Subcutaneous abdominal adipose tissue (tissue), 5 donors: Measurements from ENCODE around the gene TSPAN4.

Experiments used
- H3K27ac ChIP-seq: one replicate; pipeline ENCODE4 v1.7.0; 2013; ENCODE audit warnings: low read depth, mild to moderate bottlenecking, inconsistent platforms, low read length, moderate library complexity
- H3K27me3 ChIP-seq, 5 donors: one replicate each; pipeline ENCODE4 v1.7.0; 2013; ENCODE audit warnings: low read length in 5 of 5, inconsistent platforms in 1 of 5; ENCODE audit not compliant: control insufficient read depth in 5 of 5, insufficient read depth in 4 of 5
- H3K36me3 ChIP-seq, 5 donors: one replicate each; pipeline ENCODE4 v1.7.0; 2013; ENCODE audit warnings: low read length in 5 of 5; ENCODE audit not compliant: control insufficient read depth in 5 of 5, insufficient read depth in 5 of 5
- H3K4me1 ChIP-seq, 5 donors: one replicate each; pipeline ENCODE4 v1.7.0; 2013; ENCODE audit warnings: low read length in 5 of 5, mild to moderate bottlenecking in 3 of 5, moderate library complexity in 1 of 5; ENCODE audit not compliant: control insufficient read depth in 5 of 5, insufficient read depth in 5 of 5
- H3K4me3 ChIP-seq, 5 donors: one replicate each; pipeline ENCODE4 v1.7.0; 2013; ENCODE audit warnings: low read length in 5 of 5, low read depth in 1 of 5
- H3K9ac ChIP-seq, 5 donors: one replicate each; pipeline ENCODE4 v1.7.0; 2013; ENCODE audit warnings: low read length in 5 of 5, mild to moderate bottlenecking in 4 of 5, moderate library complexity in 3 of 5
- H3K9me3 ChIP-seq, 5 donors: one replicate each; pipeline ENCODE4 v1.7.0; 2013; ENCODE audit warnings: low read length in 5 of 5; ENCODE audit not compliant: control insufficient read depth in 5 of 5
- donor health status: healthy.
- donor health status: healthy.
- donor health status: healthy.
- donor health status: healthy.
- donor health status: healthy.

The TSPAN4 gene

GRCh38 chr11:858762-859339, 16.2 kb downstream of the TSPAN4 start:
- no peak overlapping the region for H3K4me3 ChIP-seq
- no peak overlapping the region for H3K27ac ChIP-seq
- H3K4me1 ChIP-seq = peaks cover 12 to 56% (median 49%) of the 10 kb centered on the region in 5 donors
- H3K36me3 ChIP-seq = peaks cover 0 to 56% (median 36%) of the 10 kb centered on the region in 5 donors
- H3K9ac ChIP-seq = no peak overlapping the region
- peaks cover 0 to 2% (median 0%) of the 10 kb centered on the region in 5 donors for H3K27me3 ChIP-seq
- H3K9me3 ChIP-seq = no peaks in the 10 kb centered on the region

GRCh38 chr11:859394-860131, 16.9 kb downstream of the TSPAN4 start:
- H3K36me3 ChIP-seq = peaks cover 0 to 59% (median 41%) of the 10 kb centered on the region in 5 donors
- H3K9ac ChIP-seq = peak overlapping the region in 1 of 5 donors; percentile 41
- H3K9me3 ChIP-seq = no peaks in the 10 kb centered on the region
- peaks cover 12 to 53% (median 46%) of the 10 kb centered on the region in 5 donors for H3K4me1 ChIP-seq
- H3K27ac ChIP-seq = no peak overlapping the region
- H3K27me3 ChIP-seq = peaks cover 0 to 2% (median 0%) of the 10 kb centered on the region in 5 donors
- peak overlapping the region in 2 of 5 donors; percentile 3 to 14 for H3K4me3 ChIP-seq

- Histone ChIP-seq H3K4me1 (peaks cover 12 to 45% (median 41%) of the 10 kb centered on the region in 5 donors), H3K9ac (peak overlapping the region in 1 of 5 donors; percentile 56), H3K9me3 (no peaks in the 10 kb centered on the region), H3K27me3 (peaks cover 0 to 2% (median 0%) of the 10 kb centered on the region in 5 donors), H3K36me3 (peaks cover 0 to 59% (median 45%) of the 10 kb centered on the region in 5 donors), H3K4me3 (peak overlapping the region in 2 of 5 donors; percentile 3 to 14), H3K27ac (no peak overlapping the region)
Measured at GRCh38 chr11:860234-861104, 17.8 kb downstream of the TSPAN4 start.

- Histone ChIP-seq H3K4me3 (no peak overlapping the region), H3K36me3 (peaks cover 0 to 60% (median 50%) of the 10 kb centered on the region in 5 donors), H3K27me3 (peaks cover 0 to 2% (median 0%) of the 10 kb centered on the region in 5 donors), H3K9me3 (no peaks in the 10 kb centered on the region), H3K9ac (no peak overlapping the region), H3K27ac (no peak overlapping the region), H3K4me1 (peaks cover 12 to 44% (median 40%) of the 10 kb centered on the region in 5 donors)
Measured at GRCh38 chr11:861105-861479, 18.4 kb downstream of the TSPAN4 start.

- H3K9me3 ChIP-seq = no peaks in the 10 kb centered on the region
- no peak overlapping the region for H3K4me3 ChIP-seq
- H3K4me1 ChIP-seq = peaks cover 9 to 34% (median 29%) of the 10 kb centered on the region in 5 donors
- H3K27me3 ChIP-seq = peaks cover 0 to 2% (median 0%) of the 10 kb centered on the region in 5 donors
- no peak overlapping the region for H3K9ac ChIP-seq
- H3K36me3 ChIP-seq = peaks cover 0 to 69% (median 54%) of the 10 kb centered on the region in 5 donors
- no peak overlapping the region for H3K27ac ChIP-seq
Measured at GRCh38 chr11:862081-862661, 19.5 kb downstream of the TSPAN4 start.

- no peak overlapping the region for H3K4me3 ChIP-seq
- peaks cover 0 to 2% (median 0%) of the 10 kb centered on the region in 5 donors for H3K27me3 ChIP-seq
- no peak overlapping the region for H3K9ac ChIP-seq
- peaks cover 0 to 68% (median 54%) of the 10 kb centered on the region in 5 donors for H3K36me3 ChIP-seq
- H3K27ac ChIP-seq = no peak overlapping the region
- no peaks in the 10 kb centered on the region for H3K9me3 ChIP-seq
- peaks cover 9 to 33% (median 27%) of the 10 kb centered on the region in 5 donors for H3K4me1 ChIP-seq
Measured at GRCh38 chr11:862696-863022, 20.0 kb downstream of the TSPAN4 start.

GRCh38 chr11:863023-863909, 20.6 kb downstream of the TSPAN4 start:
- Histone ChIP-seq H3K9me3 (no peaks in the 10 kb centered on the region), H3K4me3 (no peak overlapping the region), H3K36me3 (peaks cover 0 to 69% (median 54%) of the 10 kb centered on the region in 5 donors), H3K9ac (no peak overlapping the region), H3K27ac (no peak overlapping the region), H3K27me3 (peaks cover 0 to 2% (median 0%) of the 10 kb centered on the region in 5 donors), H3K4me1 (peaks cover 9 to 31% (median 21%) of the 10 kb centered on the region in 5 donors)

- H3K4me3 ChIP-seq = no peak overlapping the region
- H3K36me3 ChIP-seq = peaks cover 0 to 74% (median 58%) of the 10 kb centered on the region in 5 donors
- peaks cover 3 to 22% (median 15%) of the 10 kb centered on the region in 5 donors for H3K4me1 ChIP-seq
- H3K27me3 ChIP-seq = no peaks in the 10 kb centered on the region
- no peak overlapping the region for H3K9ac ChIP-seq
- no peak overlapping the region for H3K27ac ChIP-seq
- no peaks in the 10 kb centered on the region for H3K9me3 ChIP-seq
Measured at GRCh38 chr11:863910-864827, 21.5 kb downstream of the TSPAN4 start.
